LNCAP (cell line): ENCODE measurements around the gene SLC38A10.

Source experiments
- CTCF ChIP-seq: fragments of 450-650 bp; IDR thresholded peaks from 2 replicates; pipeline ENCODE4 v1.5.1; 2017; ENCODE audit warnings: mild to moderate bottlenecking

SLC38A10 gene

DNA sequence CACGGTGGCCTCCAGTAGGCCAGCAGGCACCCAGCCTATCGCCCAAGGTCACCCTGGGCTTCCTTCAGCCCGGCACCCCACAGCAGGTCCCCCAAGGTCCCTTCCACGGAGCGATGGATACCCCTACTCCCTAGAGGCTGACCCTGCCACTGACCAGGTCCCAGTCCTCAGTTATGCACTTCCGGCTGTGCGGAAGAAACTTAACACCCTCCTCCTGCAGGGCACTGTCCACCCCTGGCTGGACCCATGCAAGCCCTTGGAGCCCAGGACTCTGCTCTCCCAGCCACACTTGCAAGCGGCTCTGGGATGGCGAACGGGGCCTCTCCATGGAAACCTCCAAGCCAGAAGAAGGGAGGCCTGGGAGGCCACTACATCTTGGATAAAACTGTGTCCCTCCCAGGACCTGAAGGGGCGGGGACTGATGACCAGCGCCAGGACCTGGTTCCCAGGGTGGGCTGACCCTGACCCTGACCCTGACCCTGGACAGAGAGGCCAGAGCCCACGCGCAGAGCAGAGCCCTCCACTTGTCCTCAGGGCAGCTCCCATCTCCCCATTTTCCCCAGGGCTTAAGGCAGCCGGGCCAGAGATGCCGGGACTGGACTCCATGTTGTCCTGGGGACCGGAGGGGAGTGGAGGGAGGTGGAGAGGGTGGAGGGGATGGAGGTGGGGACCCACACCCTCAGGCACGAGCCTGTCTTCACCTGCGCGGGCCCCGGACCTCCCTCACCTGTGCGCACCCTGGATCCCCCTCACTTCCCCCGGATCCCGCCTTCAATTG lies 73.1 kb downstream of the SLC38A10 start:
- no peak for TF ChIP-seq CTCF

DNA sequence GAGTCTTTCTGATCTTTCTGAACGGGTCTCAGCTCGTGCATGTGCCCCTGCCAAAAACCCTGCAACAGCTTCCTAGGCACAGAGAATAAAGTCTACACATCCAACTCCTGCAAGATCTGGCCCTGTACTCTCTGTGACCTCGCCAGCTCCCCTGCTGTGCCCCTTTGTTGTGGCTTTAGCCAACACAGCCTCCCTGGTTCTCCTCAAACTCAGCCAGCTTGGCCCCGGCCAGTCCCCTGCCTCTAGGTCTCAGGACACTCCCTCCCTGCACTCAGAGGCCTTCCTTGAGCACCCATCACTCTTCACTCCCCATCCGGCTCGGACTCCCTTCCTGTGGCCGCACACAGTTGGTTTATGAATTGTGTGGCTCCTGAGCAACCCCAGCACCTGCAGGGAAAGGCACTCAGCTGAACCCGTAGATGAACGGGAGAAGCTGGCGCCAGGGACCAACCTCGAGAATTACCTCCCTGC lies 73.7 kb downstream of the SLC38A10 start:
- TF ChIP-seq CTCF, result no peak

DNA sequence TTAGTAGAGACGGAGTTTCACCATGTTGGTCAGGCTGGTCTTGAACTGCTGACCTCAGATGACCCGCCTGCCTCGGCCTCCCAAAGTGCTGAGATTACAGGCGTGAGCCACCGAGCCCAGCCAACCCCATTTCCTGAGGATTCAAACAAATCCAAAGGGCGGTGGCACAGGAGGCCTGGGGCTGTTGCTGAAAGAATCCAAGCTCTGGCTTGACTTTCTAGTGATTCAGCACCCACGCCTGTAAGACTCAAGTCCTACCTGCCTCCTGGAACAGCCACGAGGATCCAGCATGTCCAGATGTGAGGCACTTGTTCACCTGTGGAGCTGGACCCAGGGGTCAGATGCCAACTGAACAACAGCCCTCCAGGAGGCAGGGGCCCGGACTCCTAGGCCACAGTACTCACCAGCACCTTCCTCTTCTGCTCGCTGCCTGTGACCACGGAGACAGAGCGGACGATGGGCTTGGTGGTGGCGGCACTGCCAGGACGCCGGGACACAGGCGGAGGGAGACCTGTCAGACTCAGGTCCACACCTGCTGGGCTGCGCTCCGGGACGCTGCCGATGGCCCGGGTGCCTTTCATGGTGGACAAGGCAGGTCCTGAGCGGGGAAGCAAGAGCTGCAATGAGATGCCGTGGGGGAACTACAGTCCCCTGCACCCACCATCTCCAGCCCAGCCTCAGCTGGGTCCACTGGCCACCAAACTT lies 75.5 kb downstream of the SLC38A10 start:
- TF ChIP-seq CTCF, result no peak

DNA sequence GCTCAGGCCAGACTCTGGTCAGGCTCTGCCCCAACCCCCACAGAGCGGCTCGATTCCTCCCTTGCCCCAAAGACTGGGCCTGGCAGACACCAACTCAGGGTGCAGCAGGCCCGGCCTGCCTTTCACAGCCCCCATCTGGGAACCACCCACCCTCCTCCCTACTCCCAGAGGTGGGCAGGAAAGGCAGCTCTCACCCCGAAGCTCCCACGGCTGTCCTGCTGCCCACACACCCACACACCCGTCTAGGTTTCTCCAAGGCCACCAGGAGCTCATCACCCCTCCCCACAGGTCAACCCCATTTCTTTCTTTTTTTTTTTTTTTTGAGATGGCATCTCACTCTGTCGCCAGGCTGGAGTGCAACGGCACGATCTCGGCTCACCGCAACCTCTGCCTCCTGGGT lies 76.1 kb downstream of the SLC38A10 start:
- TF ChIP-seq CTCF, result no peak

DNA sequence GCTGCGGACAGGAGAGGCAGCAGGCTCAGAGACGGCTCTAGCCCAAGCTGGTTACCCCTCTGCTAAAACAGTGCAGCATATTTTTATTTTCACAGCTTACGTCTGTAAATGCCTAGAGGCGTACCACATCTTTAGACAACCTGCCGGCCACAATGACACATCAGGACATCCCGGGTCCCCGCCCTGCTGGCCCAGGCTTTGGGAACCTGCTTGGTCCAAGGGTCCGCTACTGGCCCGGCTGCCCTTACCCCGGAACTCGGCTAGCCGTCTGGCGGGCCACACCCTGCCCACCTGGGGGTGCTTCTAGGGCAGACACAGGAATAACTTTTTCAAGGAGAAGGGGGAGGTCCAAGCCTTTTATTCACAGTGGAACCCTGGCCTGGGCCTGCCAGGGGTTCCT lies 76.6 kb downstream of the SLC38A10 start:
- TF ChIP-seq CTCF, result no peak

DNA sequence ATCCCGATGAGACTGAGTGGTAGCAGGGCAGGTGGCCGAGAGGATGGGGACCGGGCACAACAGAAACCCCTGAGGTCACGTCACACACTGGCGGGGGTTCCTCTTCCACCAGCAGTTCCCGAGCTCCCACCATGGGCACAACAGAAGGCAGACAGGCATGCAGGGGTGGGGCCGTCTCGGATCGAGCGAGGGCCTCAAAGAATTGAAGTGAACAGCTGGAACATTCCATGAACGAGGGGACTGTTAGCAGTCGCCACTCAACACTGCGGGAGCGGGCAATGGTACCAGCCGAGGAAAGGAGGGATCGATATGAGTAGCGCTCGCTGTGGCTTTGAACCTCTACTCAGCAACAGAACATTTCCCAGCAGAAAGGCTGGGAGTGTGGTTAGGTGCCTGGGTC lies 77.6 kb downstream of the SLC38A10 start:
- no peak for TF ChIP-seq CTCF

DNA sequence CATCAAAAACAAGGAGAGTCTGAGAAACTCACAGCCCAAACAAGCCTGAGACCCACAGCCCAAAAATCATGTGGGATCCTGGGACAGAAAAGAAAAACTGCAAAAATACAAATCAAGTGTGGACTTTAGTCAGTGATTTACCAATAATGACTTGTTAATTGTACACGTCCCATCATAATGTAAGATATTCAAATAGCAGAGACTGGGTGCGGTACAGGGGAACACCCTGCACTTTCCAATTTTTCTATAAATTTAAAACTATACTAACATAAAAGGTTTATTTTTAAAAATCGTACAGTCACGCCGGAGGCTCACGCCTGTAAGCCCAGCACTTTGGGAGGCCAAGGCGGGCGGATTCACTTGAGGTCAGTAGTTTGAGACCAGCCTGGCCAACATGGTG lies 81.1 kb downstream of the SLC38A10 start:
- TF ChIP-seq CTCF, result no peak
